ENCODE measurements around the gene PAQR4. TPM values are rescaled to one million over a fixed set of nuclear protein-coding genes. Genes with fewer than 3 reads are reported as not detected.

Gene PAQR4
- polyA plus RNA-seq, 1 donor from 2014 or later: 47.8 TPM

DNA sequence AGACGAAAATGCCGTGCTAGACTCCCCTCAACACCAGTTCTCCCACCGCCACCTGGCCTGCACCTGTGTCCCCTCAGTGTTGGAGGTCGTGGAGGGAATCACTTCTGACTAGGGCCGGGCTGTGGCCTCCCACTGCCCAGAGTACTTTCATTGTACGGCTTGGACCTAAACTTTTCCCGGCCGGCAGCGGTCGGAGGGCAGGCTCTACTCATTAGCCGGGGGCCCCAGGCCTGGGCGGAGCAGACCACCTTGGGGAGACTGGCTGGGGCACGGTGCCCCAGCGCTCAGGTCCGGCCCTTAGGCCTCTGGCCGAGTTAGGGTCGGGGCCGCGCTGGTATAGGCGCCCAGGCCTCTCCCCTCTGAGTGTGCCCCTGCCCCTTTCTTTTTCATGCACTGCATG, 48.2 kb downstream of the PAQR4 start:
- Histone ChIP-seq H3K79me2 (replicated peaks; ENCODE audit: insufficient read depth, low read length) (no peaks in the 10 kb centered on the region), H3K4me2 (ENCODE audit: low read length) (no peak overlapping the region), H3K27me3 (ENCODE audit: insufficient read depth, low read depth, low read length) (peaks cover 44% of the 10 kb centered on the region), H3K9me3 (ENCODE audit: low read length) (no peaks in the 10 kb centered on the region), H3K9ac (ENCODE audit: low read length) (no peak overlapping the region), H3K4me3 (ENCODE audit: low read length) (no peak overlapping the region), H3K27ac (ENCODE audit: low read length) (no peak overlapping the region), H3F3A (ENCODE audit: insufficient read depth, low read length, poor library complexity, severe bottlenecking) (no peaks in the 10 kb centered on the region), H2AFZ (ENCODE audit: low read depth, low read length) (no peak overlapping the region), H4K20me1 (ENCODE audit: insufficient read depth) (no peaks in the 10 kb centered on the region), H3K36me3 (ENCODE audit: insufficient read depth, low read length) (no peaks in the 10 kb centered on the region), H3K9me2 (ENCODE audit: insufficient read depth, low read length) (no peaks in the 10 kb centered on the region)
- TF ChIP-seq TAF1 (IDR thresholded peaks at IDR 0.05; ENCODE audit: low read depth): no peak
- TF ChIP-seq MXI1 (conservative IDR thresholded peaks at IDR 0.05; ENCODE audit: poor library complexity, severe bottlenecking): no peak
- TF ChIP-seq, protein P1, sequence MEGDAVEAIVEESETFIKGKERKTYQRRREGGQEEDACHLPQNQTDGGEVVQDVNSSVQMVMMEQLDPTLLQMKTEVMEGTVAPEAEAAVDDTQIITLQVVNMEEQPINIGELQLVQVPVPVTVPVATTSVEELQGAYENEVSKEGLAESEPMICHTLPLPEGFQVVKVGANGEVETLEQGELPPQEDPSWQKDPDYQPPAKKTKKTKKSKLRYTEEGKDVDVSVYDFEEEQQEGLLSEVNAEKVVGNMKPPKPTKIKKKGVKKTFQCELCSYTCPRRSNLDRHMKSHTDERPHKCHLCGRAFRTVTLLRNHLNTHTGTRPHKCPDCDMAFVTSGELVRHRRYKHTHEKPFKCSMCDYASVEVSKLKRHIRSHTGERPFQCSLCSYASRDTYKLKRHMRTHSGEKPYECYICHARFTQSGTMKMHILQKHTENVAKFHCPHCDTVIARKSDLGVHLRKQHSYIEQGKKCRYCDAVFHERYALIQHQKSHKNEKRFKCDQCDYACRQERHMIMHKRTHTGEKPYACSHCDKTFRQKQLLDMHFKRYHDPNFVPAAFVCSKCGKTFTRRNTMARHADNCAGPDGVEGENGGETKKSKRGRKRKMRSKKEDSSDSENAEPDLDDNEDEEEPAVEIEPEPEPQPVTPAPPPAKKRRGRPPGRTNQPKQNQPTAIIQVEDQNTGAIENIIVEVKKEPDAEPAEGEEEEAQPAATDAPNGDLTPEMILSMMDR (IDR thresholded peaks at IDR 0.05; ENCODE audit: poor library complexity, severe bottlenecking): no peak
- TF ChIP-seq EP300 (conservative IDR thresholded peaks at IDR 0.05; ENCODE audit: poor library complexity, severe bottlenecking): no peak
- TF ChIP-seq, protein P2, sequence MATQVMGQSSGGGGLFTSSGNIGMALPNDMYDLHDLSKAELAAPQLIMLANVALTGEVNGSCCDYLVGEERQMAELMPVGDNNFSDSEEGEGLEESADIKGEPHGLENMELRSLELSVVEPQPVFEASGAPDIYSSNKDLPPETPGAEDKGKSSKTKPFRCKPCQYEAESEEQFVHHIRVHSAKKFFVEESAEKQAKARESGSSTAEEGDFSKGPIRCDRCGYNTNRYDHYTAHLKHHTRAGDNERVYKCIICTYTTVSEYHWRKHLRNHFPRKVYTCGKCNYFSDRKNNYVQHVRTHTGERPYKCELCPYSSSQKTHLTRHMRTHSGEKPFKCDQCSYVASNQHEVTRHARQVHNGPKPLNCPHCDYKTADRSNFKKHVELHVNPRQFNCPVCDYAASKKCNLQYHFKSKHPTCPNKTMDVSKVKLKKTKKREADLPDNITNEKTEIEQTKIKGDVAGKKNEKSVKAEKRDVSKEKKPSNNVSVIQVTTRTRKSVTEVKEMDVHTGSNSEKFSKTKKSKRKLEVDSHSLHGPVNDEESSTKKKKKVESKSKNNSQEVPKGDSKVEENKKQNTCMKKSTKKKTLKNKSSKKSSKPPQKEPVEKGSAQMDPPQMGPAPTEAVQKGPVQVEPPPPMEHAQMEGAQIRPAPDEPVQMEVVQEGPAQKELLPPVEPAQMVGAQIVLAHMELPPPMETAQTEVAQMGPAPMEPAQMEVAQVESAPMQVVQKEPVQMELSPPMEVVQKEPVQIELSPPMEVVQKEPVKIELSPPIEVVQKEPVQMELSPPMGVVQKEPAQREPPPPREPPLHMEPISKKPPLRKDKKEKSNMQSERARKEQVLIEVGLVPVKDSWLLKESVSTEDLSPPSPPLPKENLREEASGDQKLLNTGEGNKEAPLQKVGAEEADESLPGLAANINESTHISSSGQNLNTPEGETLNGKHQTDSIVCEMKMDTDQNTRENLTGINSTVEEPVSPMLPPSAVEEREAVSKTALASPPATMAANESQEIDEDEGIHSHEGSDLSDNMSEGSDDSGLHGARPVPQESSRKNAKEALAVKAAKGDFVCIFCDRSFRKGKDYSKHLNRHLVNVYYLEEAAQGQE (IDR thresholded peaks at IDR 0.05; ENCODE audit: borderline replicate concordance): no peak
- no peak for TF ChIP-seq SMC3 (conservative IDR thresholded peaks at IDR 0.05; ENCODE audit: poor library complexity)
- TF ChIP-seq EZH2 (IDR thresholded peaks at IDR 0.05; ENCODE audit: borderline replicate concordance, insufficient read depth, low read length, poor library complexity, severe bottlenecking): no peak
- TF ChIP-seq POLR2AphosphoS5 (IDR thresholded peaks at IDR 0.05): no peak
- no peak for TF ChIP-seq RAD21 (conservative IDR thresholded peaks at IDR 0.05)

DNA sequence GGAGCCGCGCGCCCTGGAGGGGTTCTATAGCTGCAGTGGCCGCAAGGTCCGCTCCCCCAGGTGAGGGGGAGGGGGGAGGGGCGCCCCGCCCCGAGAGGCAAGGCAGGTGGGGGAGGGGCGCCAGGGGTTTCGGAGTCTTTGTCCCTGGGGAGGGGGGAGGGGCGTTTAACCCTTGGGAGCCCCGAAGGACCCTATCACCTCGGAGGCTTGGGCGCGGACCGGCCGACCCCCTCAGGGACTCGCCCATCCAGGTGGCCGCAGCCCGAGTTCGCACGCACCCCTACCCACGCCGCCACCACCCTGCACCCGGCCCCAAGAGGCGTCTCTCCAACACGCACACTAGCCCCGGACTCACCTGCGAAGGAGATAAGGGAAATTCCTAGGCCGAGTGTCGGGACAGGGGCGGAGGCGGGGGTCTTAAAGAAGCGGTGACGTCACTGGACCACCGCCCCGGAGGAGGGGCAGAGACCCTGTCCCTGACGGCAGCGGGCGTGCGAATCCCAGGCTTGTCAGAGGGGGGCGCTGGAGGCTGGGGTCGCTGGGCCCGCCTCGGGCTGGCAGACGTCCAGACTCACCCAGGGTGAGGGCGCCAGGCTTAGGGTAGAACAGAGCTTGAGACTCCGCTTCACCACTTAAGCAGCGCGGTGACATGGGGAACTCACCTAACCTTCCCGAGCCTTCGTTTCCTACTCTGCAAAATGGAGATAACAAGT, 48.8 kb downstream of the PAQR4 start, which contains the start of gene CLDN6:
Gene CLDN6, minus strand, starts transcription at position 390 of the 713 bp plus-strand sequence. CDS start 2,162 bp downstream, outside the sequence.
- no peak within 1 kb of the TSS for H3K9ac ChIP-seq (ENCODE audit: low read length)
- peak within 1 kb of the TSS; percentile 35 for H3K4me3 ChIP-seq (ENCODE audit: low read length)
- TF ChIP-seq, protein P1 (IDR thresholded peaks at IDR 0.05; ENCODE audit: poor library complexity, severe bottlenecking): peak; percentile 55
- TF ChIP-seq, protein P2 (IDR thresholded peaks at IDR 0.05; ENCODE audit: borderline replicate concordance): no peak

More for the DNA sequence above, 48.8 kb downstream of the PAQR4 start, which contains the start of gene CLDN6:
- no peaks in the 10 kb centered on the region for H3F3A ChIP-seq (ENCODE audit: insufficient read depth, low read length, poor library complexity, severe bottlenecking)
- H3K27me3 ChIP-seq (ENCODE audit: insufficient read depth, low read depth, low read length): peaks cover 38% of the 10 kb centered on the region
- no peak within 1 kb of the TSS for H3K27ac ChIP-seq (ENCODE audit: low read length)
- H3K4me2 ChIP-seq (ENCODE audit: low read length): no peak within 1 kb of the TSS
- H3K36me3 ChIP-seq (ENCODE audit: insufficient read depth, low read length): no peaks in the 10 kb centered on the region
- H2AFZ ChIP-seq (ENCODE audit: low read depth, low read length): no peak within 1 kb of the TSS
- no peaks in the 10 kb centered on the region for H3K79me2 ChIP-seq (replicated peaks; ENCODE audit: insufficient read depth, low read length)
- H3K9me2 ChIP-seq (ENCODE audit: insufficient read depth, low read length): no peaks in the 10 kb centered on the region
- H3K9me3 ChIP-seq (ENCODE audit: low read length): no peaks in the 10 kb centered on the region
- no peaks in the 10 kb centered on the region for H4K20me1 ChIP-seq (ENCODE audit: insufficient read depth)
